Gastrocnemius medialis (tissue), 4 donors: ENCODE data around the gene MTERF4.

Experiments
- POLR2A ChIP-seq, 2 donors: fragments of 450-650 bp; IDR thresholded peaks; one replicate each; pipeline ENCODE4 v1.6.1; 2017; ENCODE audit warnings: antibody characterized with exemption in 2 of 2, mild to moderate bottlenecking in 2 of 2, moderate library complexity in 2 of 2
- TF ChIP-seq, protein P1 (sequence below), 5 experiments: fragments of 450-650 bp in 3 of 5; fragments of 200-600 bp in 2 of 5; sonication (generic) in 2 of 5; IDR thresholded peaks in 4 of 5; conservative IDR thresholded peaks in 1 of 5; 1 replicate in 4 of 5; 2 replicates in 1 of 5; pipeline ENCODE4 v1.5.1; 2016 to 2019; ENCODE audit warnings: antibody characterized with exemption in 5 of 5, mild to moderate bottlenecking in 3 of 5, moderate library complexity in 3 of 5

DNA sequence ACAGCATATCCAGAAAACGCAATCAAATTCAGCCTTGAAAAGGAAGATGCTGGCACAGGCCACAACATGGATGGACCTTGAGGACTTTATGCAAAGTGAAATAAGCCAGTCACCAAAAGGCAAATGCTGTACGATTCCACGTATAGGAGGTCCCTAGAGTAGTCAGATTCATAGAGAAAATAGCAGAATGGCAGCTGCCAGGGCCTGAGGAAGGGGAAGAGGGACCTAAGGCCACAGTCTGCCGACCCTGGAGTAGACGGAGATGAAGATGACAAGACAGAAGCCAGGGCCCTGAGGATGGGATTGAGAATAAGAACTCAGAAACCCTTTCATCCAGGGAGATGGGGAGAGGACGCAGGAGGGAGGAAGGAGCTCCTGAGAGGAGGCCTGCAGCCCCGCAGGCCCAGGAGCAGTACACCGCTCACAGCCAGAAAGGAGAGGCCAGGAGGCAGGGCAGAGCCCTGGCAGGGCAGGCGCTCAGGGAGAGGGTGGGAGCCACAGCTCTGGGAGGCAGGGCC lies 8.1 kb upstream of the MTERF4 start:
- TF ChIP-seq, protein P1, sequence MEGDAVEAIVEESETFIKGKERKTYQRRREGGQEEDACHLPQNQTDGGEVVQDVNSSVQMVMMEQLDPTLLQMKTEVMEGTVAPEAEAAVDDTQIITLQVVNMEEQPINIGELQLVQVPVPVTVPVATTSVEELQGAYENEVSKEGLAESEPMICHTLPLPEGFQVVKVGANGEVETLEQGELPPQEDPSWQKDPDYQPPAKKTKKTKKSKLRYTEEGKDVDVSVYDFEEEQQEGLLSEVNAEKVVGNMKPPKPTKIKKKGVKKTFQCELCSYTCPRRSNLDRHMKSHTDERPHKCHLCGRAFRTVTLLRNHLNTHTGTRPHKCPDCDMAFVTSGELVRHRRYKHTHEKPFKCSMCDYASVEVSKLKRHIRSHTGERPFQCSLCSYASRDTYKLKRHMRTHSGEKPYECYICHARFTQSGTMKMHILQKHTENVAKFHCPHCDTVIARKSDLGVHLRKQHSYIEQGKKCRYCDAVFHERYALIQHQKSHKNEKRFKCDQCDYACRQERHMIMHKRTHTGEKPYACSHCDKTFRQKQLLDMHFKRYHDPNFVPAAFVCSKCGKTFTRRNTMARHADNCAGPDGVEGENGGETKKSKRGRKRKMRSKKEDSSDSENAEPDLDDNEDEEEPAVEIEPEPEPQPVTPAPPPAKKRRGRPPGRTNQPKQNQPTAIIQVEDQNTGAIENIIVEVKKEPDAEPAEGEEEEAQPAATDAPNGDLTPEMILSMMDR (IDR thresholded peaks at IDR 0.05 in 4 of 5, conservative IDR thresholded peaks at IDR 0.05 in 1 of 5): no peak
- TF ChIP-seq POLR2A (IDR thresholded peaks at IDR 0.05): no peak
